Sigmoid colon (tissue), 7 donors: ENCODE measurements around the gene NAP1L4. TPM values are rescaled to one million over a fixed set of nuclear protein-coding genes. Genes with fewer than 3 reads are reported as not detected.

Experiments used
- DNase-seq: peaks from one replicate; pipeline ENCODE4 v3.0.0-alpha.2; 2019
- H3K27ac ChIP-seq, 4 donors: fragments of 200-600 bp; sonication (generic); one replicate each; pipeline ENCODE4 v1.5.1; 2016 to 2019; ENCODE audit warnings: mild to moderate bottlenecking in 1 of 4
- H3K27me3 ChIP-seq, 3 donors: fragments of 200-600 bp; sonication (generic); one replicate each; pipeline ENCODE4 v1.5.1; 2019; ENCODE audit warnings: mild to moderate bottlenecking in 1 of 3
- H3K36me3 ChIP-seq, 4 donors: fragments of 200-600 bp; sonication (generic); one replicate each; pipeline ENCODE4 v1.5.1; 2016 to 2019
- H3K4me1 ChIP-seq, 4 donors: fragments of 200-600 bp; sonication (generic); one replicate each; pipeline ENCODE4 v1.5.1; 2017 to 2019
- H3K4me3 ChIP-seq, 4 donors: fragments of 200-600 bp; sonication (generic); one replicate each; pipeline ENCODE4 v1.5.1; 2017 to 2019; ENCODE audit warnings: mild to moderate bottlenecking in 2 of 4, moderate library complexity in 1 of 4
- H3K9me3 ChIP-seq, 4 donors: fragments of 200-600 bp in 3 of 4; sonication (generic) in 3 of 4; one replicate each; pipeline versions ENCODE4 v1.5.1 to v1.6.1; 2013 to 2019
- CTCF ChIP-seq, 4 experiments: fragments of 450-650 bp in 3 of 4; fragments of 200-600 bp in 1 of 4; IDR thresholded peaks; one replicate each; pipeline ENCODE4 v1.5.1; 2016 to 2019; ENCODE audit warnings: antibody characterized with exemption in 4 of 4, mild to moderate bottlenecking in 3 of 4, moderate library complexity in 2 of 4
- EP300 ChIP-seq, 4 donors: sonication (generic); formaldehyde crosslinking; IDR thresholded peaks; one replicate each; pipeline ENCODE4 v1.6.1; 2017; ENCODE audit warnings: antibody characterized with exemption in 4 of 4
- POLR2A ChIP-seq, 2 donors: fragments of 450-650 bp; IDR thresholded peaks; one replicate each; pipeline ENCODE4 v1.6.1; 2016; ENCODE audit warnings: antibody characterized with exemption in 2 of 2, mild to moderate bottlenecking in 2 of 2, moderate library complexity in 2 of 2
- POLR2AphosphoS5 ChIP-seq, 4 donors: sonication (generic); formaldehyde crosslinking; IDR thresholded peaks; one replicate each; pipeline ENCODE4 v1.6.1; 2017; ENCODE audit warnings: antibody characterized with exemption in 4 of 4
- WGBS, 2 donors: extraction: QIAGEN DNeasy Blood & Tissue Kit; methylation state at CpG; one replicate each; pipeline ENCODE4 v1.1.7; 2013; 5-methylcytosine and 5-hydroxymethylcytosine counted together
- intact Hi-C: fragments of 100-400 bp; cut with DNase I; formaldehyde crosslinking; loops from one replicate; pipeline ENCODE4 v1.15.1; 2023
- polyA plus RNA-seq, 3 donors: library from polyadenylated mRNA; stranded (reverse); fragments of 200-250 nt; gene quantifications; one replicate each; pipeline ENCODE4 v1.2.3, GENCODE V29; 2013
- total RNA-seq, 4 donors: library from RNA; depleted of rRNA; stranded (reverse); fragments of >200 nt; gene quantifications; one replicate each; pipeline ENCODE4 v1.1.0, GENCODE V29; 2016
- donor health status: healthy with polysubstance abuse.
- donor health status: Bipolar disorder and iron deficiency.
- donor health status: healthy.

Gene NAP1L4
- total and polyA plus RNA-seq, 7 donors = 55.9 to 102 (median 88.7) TPM

GRCh38 chr11:2992997-2993325, 832 bp upstream of the NAP1L4 start:
- WGBS, 2 donors = 23 to 37% methylated on average over 7 of the region's 7 CpGs
- peak overlapping the region in 3 of 4 donors; percentile 79 to 95 (median 93) for H3K4me3 ChIP-seq
- intact Hi-C loops = loop anchor here (5.0 kb wide), 1 partner anchor 64 kb away; the partner anchor contains the start of gene CARS1
- no peaks in the 10 kb centered on the region for H3K27me3 ChIP-seq
- no peaks in the 10 kb centered on the region for H3K36me3 ChIP-seq
- DNase-seq = no peak
- H3K27ac ChIP-seq = no peak overlapping the region
- H3K4me1 ChIP-seq = peaks cover 0 to 44% (median 40%) of the 10 kb centered on the region in 4 donors
- TF ChIP-seq EP300 (IDR thresholded peaks at IDR 0.05) (no peak), POLR2A (IDR thresholded peaks at IDR 0.05) (no peak)
- no peaks in the 10 kb centered on the region for H3K9me3 ChIP-seq

GRCh38 chr11:2991452-2992233, 486 bp downstream of the NAP1L4 start:
- Histone ChIP-seq H3K9me3 (no peaks in the 10 kb centered on the region), H3K27me3 (no peaks in the 10 kb centered on the region), H3K36me3 (no peaks in the 10 kb centered on the region), H3K4me3 (peak overlapping the region; percentile 79 to 95 (median 90)), H3K4me1 (peaks cover 0 to 53% (median 47%) of the 10 kb centered on the region in 4 donors), H3K27ac (peak overlapping the region; percentile 92 to 98 (median 95))
- TF ChIP-seq CTCF (IDR thresholded peaks at IDR 0.05) (no peak), POLR2A (IDR thresholded peaks at IDR 0.05) (no peak), POLR2AphosphoS5 (IDR thresholded peaks at IDR 0.05) (peak in 1 of 4 donors; percentile 10), EP300 (IDR thresholded peaks at IDR 0.05) (no peak)
- DNase-seq = no peak
- intact Hi-C loops = loop anchor here (5.0 kb wide), 1 partner anchor 66 kb away; the partner anchor contains the start of gene CARS1
- 1% methylated on average over 79 of the region's 79 CpGs for WGBS, 2 donors

GRCh38 chr11:2990617-2991451, 1.3 kb downstream of the NAP1L4 start:
- H3K27ac ChIP-seq = peak overlapping the region; percentile 92 to 98 (median 95)
- TF ChIP-seq CTCF (IDR thresholded peaks at IDR 0.05) (no peak), POLR2A (IDR thresholded peaks at IDR 0.05) (no peak), POLR2AphosphoS5 (IDR thresholded peaks at IDR 0.05) (no peak), EP300 (IDR thresholded peaks at IDR 0.05) (no peak)
- no peaks in the 10 kb centered on the region for H3K9me3 ChIP-seq
- DNase-seq = no peak
- H3K36me3 ChIP-seq = no peaks in the 10 kb centered on the region
- peaks cover 0 to 53% (median 48%) of the 10 kb centered on the region in 4 donors for H3K4me1 ChIP-seq
- H3K27me3 ChIP-seq = no peaks in the 10 kb centered on the region
- H3K4me3 ChIP-seq = peak overlapping the region; percentile 79 to 95 (median 90)
- WGBS, 2 donors = 0 to 2% methylated on average over 17 of the region's 17 CpGs
- intact Hi-C loops = loop anchor here (5.0 kb wide), 1 partner anchor 66 kb away; the partner anchor contains the start of gene CARS1

GRCh38 chr11:2989551-2989950, 2.6 kb downstream of the NAP1L4 start:
- H3K27ac ChIP-seq = peak overlapping the region; percentile 6 to 96 (median 50)
- H3K9me3 ChIP-seq = no peaks in the 10 kb centered on the region
- no peaks in the 10 kb centered on the region for H3K36me3 ChIP-seq
- intact Hi-C loops = no loop called here
- 5 to 15% methylated on average over 3 of the region's 3 CpGs for WGBS, 2 donors
- no peaks in the 10 kb centered on the region for H3K27me3 ChIP-seq
- H3K4me3 ChIP-seq = peak overlapping the region in 1 of 4 donors; percentile 79
- no peak for TF ChIP-seq POLR2A (IDR thresholded peaks at IDR 0.05)
- no peak for TF ChIP-seq EP300 (IDR thresholded peaks at IDR 0.05)
- TF ChIP-seq POLR2AphosphoS5 (IDR thresholded peaks at IDR 0.05) = no peak
- no peak for TF ChIP-seq CTCF (IDR thresholded peaks at IDR 0.05)
- peaks cover 0 to 60% (median 49%) of the 10 kb centered on the region in 4 donors for H3K4me1 ChIP-seq
- no peak for DNase-seq

- peaks cover 0 to 60% (median 49%) of the 10 kb centered on the region in 4 donors for H3K4me1 ChIP-seq
- H3K27ac ChIP-seq = peak overlapping the region; percentile 6 to 96 (median 50)
- no peak for DNase-seq
- no peaks in the 10 kb centered on the region for H3K36me3 ChIP-seq
- no peaks in the 10 kb centered on the region for H3K27me3 ChIP-seq
- no peak overlapping the region for H3K4me3 ChIP-seq
- 9 to 13% methylated on average over 4 of the region's 4 CpGs for WGBS, 2 donors
- intact Hi-C loops = no loop called here
- no peaks in the 10 kb centered on the region for H3K9me3 ChIP-seq
- TF ChIP-seq POLR2AphosphoS5 (IDR thresholded peaks at IDR 0.05) (no peak), CTCF (IDR thresholded peaks at IDR 0.05) (no peak), POLR2A (IDR thresholded peaks at IDR 0.05) (no peak), EP300 (IDR thresholded peaks at IDR 0.05) (no peak)
Observed at GRCh38 chr11:2989006-2989405, 3.1 kb downstream of the NAP1L4 start.
